ENCODE results near the gene LYST.

LYST gene

GRCh38 chr1:235883261-235883927 lies 16.7 kb upstream of the LYST start:
- H3K4me3 ChIP-seq (ENCODE audit: low read depth, low read length) = no peak overlapping the region
- TF ChIP-seq CTCF (IDR thresholded peaks at IDR 0.05; ENCODE audit: borderline replicate concordance, insufficient read depth, low read depth, low read length) = no peak

- no peak overlapping the region for H3K4me3 ChIP-seq (ENCODE audit: low read depth, low read length)
- TF ChIP-seq CTCF (IDR thresholded peaks at IDR 0.05; ENCODE audit: borderline replicate concordance, insufficient read depth, low read depth, low read length) = no peak
Measured at GRCh38 chr1:235882816-235883215, 16.1 kb upstream of the LYST start.

- TF ChIP-seq CTCF (IDR thresholded peaks at IDR 0.05; ENCODE audit: borderline replicate concordance, insufficient read depth, low read depth, low read length) = no peak
- H3K4me3 ChIP-seq (ENCODE audit: low read depth, low read length) = no peak overlapping the region
Measured at GRCh38 chr1:235881930-235882700, 15.4 kb upstream of the LYST start.

- no peak for TF ChIP-seq CTCF (IDR thresholded peaks at IDR 0.05; ENCODE audit: borderline replicate concordance, insufficient read depth, low read depth, low read length)
Measured at GRCh38 chr1:235878082-235878811, 11.5 kb upstream of the LYST start.

GRCh38 chr1:235876402-235876841 lies 9.7 kb upstream of the LYST start:
- TF ChIP-seq CTCF (IDR thresholded peaks at IDR 0.05; ENCODE audit: borderline replicate concordance, insufficient read depth, low read depth, low read length) = no peak
- no peak overlapping the region for H3K4me3 ChIP-seq (ENCODE audit: low read depth, low read length)

More at GRCh38 chr1:235878082-235878811, 11.5 kb upstream of the LYST start:
- H3K4me3 ChIP-seq (ENCODE audit: low read depth, low read length) = no peak overlapping the region

GRCh38 chr1:235875036-235875597 lies 8.4 kb upstream of the LYST start:
- no peak overlapping the region for H3K4me3 ChIP-seq (ENCODE audit: low read depth, low read length)
- no peak for TF ChIP-seq CTCF (IDR thresholded peaks at IDR 0.05; ENCODE audit: borderline replicate concordance, insufficient read depth, low read depth, low read length)

Measured in GM12875 (cell line).